Tibial nerve (tissue), 4 donors: Measurements from ENCODE around the gene TMEM222. TPM values are rescaled to one million over a fixed set of nuclear protein-coding genes. Genes with fewer than 3 reads are reported as not detected.
A peak's percentile ranks its signal among the peaks of the same experiment; 100 is the strongest.

Experiments
- DNase-seq, 2 donors: peaks; one replicate each; pipeline ENCODE4 v3.0.0-alpha.2; 2019; ENCODE audit warnings: low spot score in 2 of 2
- H3K27ac ChIP-seq, 4 donors: fragments of 200-600 bp; sonication (generic) in 3 of 4; one replicate each; pipeline ENCODE4 v1.5.1; 2017 to 2019; ENCODE audit warnings: mild to moderate bottlenecking in 1 of 4
- H3K27me3 ChIP-seq, 2 donors: fragments of 200-600 bp; sonication (generic) in 1 of 2; one replicate each; pipeline versions ENCODE4 v1.5.1 to v1.6.0; 2017 to 2019
- H3K36me3 ChIP-seq, 3 donors: fragments of 200-600 bp; sonication (generic); one replicate each; pipeline ENCODE4 v1.5.1; 2018 to 2019
- H3K4me1 ChIP-seq, 4 donors: fragments of 200-600 bp; sonication (generic) in 3 of 4; one replicate each; pipeline ENCODE4 v1.5.1; 2017 to 2019
- H3K4me3 ChIP-seq, 4 donors: fragments of 200-600 bp; sonication (generic) in 3 of 4; one replicate each; pipeline ENCODE4 v1.5.1; 2017 to 2019; ENCODE audit warnings: mild to moderate bottlenecking in 1 of 4, moderate library complexity in 1 of 4
- H3K9me3 ChIP-seq, 4 donors: fragments of 200-600 bp; sonication (generic) in 3 of 4; one replicate each; pipeline ENCODE4 v1.5.1; 2017 to 2019
- EP300 ChIP-seq, 2 donors: sonication (generic); formaldehyde crosslinking; IDR thresholded peaks; one replicate each; pipeline ENCODE4 v1.6.1; 2017; ENCODE audit warnings: antibody characterized with exemption in 2 of 2, mild to moderate bottlenecking in 1 of 2
- POLR2A ChIP-seq, 2 donors: fragments of 450-650 bp; IDR thresholded peaks; one replicate each; pipeline ENCODE4 v1.6.1; 2017; ENCODE audit warnings: antibody characterized with exemption in 2 of 2, mild to moderate bottlenecking in 2 of 2, moderate library complexity in 2 of 2
- WGBS, 2 donors: methylation state at CpG; one replicate each; pipeline ENCODE4 v1.1.5; 2018; 5-methylcytosine and 5-hydroxymethylcytosine counted together
- total RNA-seq, 4 donors: library from RNA; depleted of rRNA; stranded (reverse); fragments of >200 nt; gene quantifications; one replicate each; pipeline ENCODE4 v1.1.0, GENCODE V29; 2016
- TF ChIP-seq, protein P1 (sequence below), 5 experiments: fragments of 200-600 bp in 3 of 5; fragments of 450-650 bp in 2 of 5; sonication (generic) in 3 of 5; IDR thresholded peaks; one replicate each; pipeline ENCODE4 v1.5.1; 2016 to 2019; ENCODE audit warnings: antibody characterized with exemption in 5 of 5, mild to moderate bottlenecking in 3 of 5, moderate library complexity in 2 of 5

TMEM222 gene
- total RNA-seq, 4 donors from 2014 or later, result 21.4 to 35.4 (median 27.5) TPM

DNA sequence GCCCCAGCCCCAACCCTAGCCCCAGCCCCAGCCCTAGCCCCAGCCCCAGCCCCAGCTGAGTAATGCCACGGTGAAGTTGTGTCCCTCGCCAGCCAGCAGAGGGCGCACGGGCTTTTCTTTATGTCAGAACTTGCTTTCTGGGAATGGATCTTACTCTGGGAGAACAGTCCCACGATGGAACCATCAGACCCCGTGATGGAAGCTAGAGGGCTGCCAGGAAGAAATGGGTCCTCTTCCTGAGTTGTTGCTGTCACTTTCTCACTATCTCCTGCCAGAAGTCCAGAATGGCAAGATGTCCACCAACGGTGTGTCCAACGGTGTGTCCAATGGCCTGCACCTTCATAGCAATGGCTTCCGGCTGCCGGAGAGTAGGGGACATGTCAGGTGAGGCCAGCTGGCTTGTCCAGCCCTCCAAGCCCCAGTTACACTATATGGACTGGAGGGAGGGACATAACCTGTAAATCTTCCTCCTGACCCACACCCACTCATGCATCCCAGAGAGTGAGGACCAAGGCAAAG lies 25.1 kb upstream of the TMEM222 start:
- H3K27ac ChIP-seq, result peak overlapping the region in 3 of 4 donors; percentile 0 to 27 (median 22)

DNA sequence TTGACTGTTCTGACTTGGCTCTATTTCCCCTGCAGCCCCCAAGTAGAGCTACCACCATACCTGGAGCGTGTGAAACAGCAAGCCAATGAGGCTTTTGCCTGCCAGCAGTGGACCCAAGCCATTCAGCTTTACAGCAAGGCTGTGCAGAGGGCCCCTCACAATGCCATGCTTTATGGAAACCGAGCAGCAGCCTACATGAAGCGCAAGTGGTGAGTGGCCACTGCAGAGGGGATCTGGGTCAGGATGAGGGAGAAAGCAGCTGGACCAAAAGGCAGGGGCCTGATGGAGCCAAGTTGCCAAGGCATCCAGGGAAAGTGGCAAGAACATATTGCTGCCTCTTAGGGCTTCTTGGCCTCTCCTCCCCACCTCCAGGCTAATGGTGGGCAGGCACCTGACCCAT lies 24.1 kb upstream of the TMEM222 start:
- DNase-seq, result no peak
- Histone ChIP-seq H3K4me1 (peaks cover 0 to 38% (median 26%) of the 10 kb centered on the region in 4 donors), H3K27me3 (no peaks in the 10 kb centered on the region), H3K9me3 (no peaks in the 10 kb centered on the region), H3K36me3 (peaks cover 0 to 91% (median 37%) of the 10 kb centered on the region in 3 donors), H3K4me3 (no peak overlapping the region), H3K27ac (peak overlapping the region in 2 of 4 donors; percentile 78 to 80)
- 93 to 94% methylated on average over 3 of the region's 3 CpGs for WGBS, 2 donors
- TF ChIP-seq, protein P1, sequence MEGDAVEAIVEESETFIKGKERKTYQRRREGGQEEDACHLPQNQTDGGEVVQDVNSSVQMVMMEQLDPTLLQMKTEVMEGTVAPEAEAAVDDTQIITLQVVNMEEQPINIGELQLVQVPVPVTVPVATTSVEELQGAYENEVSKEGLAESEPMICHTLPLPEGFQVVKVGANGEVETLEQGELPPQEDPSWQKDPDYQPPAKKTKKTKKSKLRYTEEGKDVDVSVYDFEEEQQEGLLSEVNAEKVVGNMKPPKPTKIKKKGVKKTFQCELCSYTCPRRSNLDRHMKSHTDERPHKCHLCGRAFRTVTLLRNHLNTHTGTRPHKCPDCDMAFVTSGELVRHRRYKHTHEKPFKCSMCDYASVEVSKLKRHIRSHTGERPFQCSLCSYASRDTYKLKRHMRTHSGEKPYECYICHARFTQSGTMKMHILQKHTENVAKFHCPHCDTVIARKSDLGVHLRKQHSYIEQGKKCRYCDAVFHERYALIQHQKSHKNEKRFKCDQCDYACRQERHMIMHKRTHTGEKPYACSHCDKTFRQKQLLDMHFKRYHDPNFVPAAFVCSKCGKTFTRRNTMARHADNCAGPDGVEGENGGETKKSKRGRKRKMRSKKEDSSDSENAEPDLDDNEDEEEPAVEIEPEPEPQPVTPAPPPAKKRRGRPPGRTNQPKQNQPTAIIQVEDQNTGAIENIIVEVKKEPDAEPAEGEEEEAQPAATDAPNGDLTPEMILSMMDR (IDR thresholded peaks at IDR 0.05), result no peak
- TF ChIP-seq EP300 (IDR thresholded peaks at IDR 0.05) (no peak), POLR2A (IDR thresholded peaks at IDR 0.05) (no peak)

More for the DNA sequence above, 25.1 kb upstream of the TMEM222 start:
- peaks cover 0 to 90% (median 35%) of the 10 kb centered on the region in 3 donors for H3K36me3 ChIP-seq
- TF ChIP-seq EP300 (IDR thresholded peaks at IDR 0.05), result no peak
- TF ChIP-seq, protein P1 (IDR thresholded peaks at IDR 0.05), result peak; percentile 46 to 78 (median 73)
- no peak for TF ChIP-seq POLR2A (IDR thresholded peaks at IDR 0.05)
- WGBS, 2 donors, result 39% methylated on average over 10 of the region's 10 CpGs
- peaks cover 0 to 38% (median 26%) of the 10 kb centered on the region in 4 donors for H3K4me1 ChIP-seq
- H3K4me3 ChIP-seq, result no peak overlapping the region
- no peaks in the 10 kb centered on the region for H3K9me3 ChIP-seq
- peak; percentile 43 to 73 for DNase-seq
- H3K27me3 ChIP-seq, result no peaks in the 10 kb centered on the region

DNA sequence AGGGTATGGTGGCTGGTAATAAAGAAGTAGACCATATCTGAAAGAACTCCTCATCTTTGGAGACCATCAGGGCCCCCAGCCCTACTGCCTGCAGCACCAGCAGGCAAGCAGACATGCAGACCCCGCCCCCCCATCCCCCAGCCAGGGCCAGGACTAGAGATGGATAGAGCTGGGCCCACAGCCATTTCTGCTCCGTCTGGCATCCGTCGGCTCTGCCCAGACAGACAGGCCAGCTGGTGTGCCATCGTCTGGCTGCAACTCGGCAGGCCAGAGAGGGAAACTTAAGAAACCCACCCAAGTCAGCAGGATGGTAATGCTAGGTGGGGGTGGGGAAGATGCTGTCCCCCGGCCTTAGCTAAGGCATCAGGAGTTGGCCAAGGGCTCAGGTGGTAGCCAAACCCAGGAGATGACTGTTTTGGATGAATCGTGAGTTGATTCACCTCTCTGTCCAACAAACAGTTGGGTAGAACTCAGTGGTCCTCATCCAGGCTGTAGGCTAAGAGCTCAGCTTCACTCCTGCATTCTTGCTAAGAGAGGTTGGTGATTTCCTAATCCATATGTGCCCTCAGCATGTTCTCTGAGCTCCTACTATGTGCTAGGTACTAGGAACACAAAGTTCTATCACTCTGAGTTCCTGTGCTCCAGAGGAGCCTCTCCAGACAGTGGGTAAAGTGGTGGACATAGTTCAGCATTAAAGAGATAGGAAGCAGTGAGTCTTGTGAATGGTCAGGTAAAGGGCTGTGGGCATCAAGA lies 23.2 kb upstream of the TMEM222 start:
- TF ChIP-seq, protein P1 (IDR thresholded peaks at IDR 0.05), result no peak
- TF ChIP-seq EP300 (IDR thresholded peaks at IDR 0.05) (no peak), POLR2A (IDR thresholded peaks at IDR 0.05) (no peak)
- peaks cover 0 to 38% (median 26%) of the 10 kb centered on the region in 4 donors for H3K4me1 ChIP-seq
- no peaks in the 10 kb centered on the region for H3K9me3 ChIP-seq
- peak overlapping the region; percentile 51 to 80 (median 70) for H3K27ac ChIP-seq
- H3K36me3 ChIP-seq, result peaks cover 0 to 91% (median 33%) of the 10 kb centered on the region in 3 donors
- no peaks in the 10 kb centered on the region for H3K27me3 ChIP-seq
- 82 to 91% methylated on average over 3 to 6 of the region's 8 CpGs for WGBS, 2 donors
- no peak overlapping the region for H3K4me3 ChIP-seq
- DNase-seq, result no peak

DNA sequence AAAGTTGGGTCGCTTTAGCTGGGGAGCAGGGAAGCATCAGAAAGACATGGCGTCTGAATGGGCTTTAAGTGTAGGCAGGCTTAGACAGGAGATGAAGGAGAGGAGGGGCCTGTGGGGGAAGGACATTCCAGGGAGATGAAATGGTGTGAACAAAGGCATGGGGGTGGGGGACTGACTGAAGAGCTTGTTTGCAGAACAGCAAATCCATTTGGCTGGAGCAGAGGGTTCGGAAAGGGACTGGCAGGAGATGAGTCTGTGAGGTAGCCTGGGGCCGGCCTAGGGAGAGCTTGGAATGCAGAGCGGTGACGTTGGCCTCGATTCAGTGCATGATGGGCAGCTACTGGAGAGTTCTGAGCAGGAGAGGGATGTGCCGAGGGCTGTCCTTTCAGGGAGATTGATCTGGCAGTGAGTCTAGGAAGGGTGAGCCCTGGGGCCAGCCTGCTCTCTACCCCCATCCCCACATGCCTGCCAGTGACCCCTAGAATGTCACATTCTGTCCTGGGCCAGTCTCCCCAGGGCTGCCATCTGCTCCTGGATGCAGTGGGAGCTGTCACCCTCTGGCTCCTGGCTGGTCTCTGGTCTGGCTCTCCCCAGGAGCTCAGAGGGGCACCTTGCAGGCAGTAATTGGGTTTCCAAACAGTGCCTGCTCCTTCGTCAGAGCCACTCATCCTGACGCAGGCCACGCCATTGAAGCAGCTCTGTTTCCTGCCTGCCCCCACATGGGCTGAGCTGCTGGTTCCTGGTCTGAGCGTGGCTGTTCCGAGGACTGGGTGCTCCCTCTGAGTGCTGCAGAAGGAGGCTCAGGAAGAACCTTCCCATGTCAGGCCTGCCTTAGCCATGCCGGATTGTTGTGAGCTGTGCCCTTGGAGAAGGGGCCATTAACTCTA lies 22.3 kb upstream of the TMEM222 start:
- peaks cover 0 to 38% (median 26%) of the 10 kb centered on the region in 4 donors for H3K4me1 ChIP-seq
- DNase-seq, result peak; percentile 36 to 55
- H3K9me3 ChIP-seq, result no peaks in the 10 kb centered on the region
- TF ChIP-seq EP300 (IDR thresholded peaks at IDR 0.05), result no peak
- TF ChIP-seq, protein P1 (IDR thresholded peaks at IDR 0.05), result no peak
- no peak for TF ChIP-seq POLR2A (IDR thresholded peaks at IDR 0.05)
- 39 to 52% methylated on average over 13 to 14 of the region's 14 CpGs for WGBS, 2 donors
- peak overlapping the region; percentile 51 to 80 (median 70) for H3K27ac ChIP-seq
- no peaks in the 10 kb centered on the region for H3K27me3 ChIP-seq
- peaks cover 0 to 91% (median 25%) of the 10 kb centered on the region in 3 donors for H3K36me3 ChIP-seq
- no peak overlapping the region for H3K4me3 ChIP-seq
